Measurements from ENCODE around the gene CRMP1. TPM values are rescaled to one million over a fixed set of nuclear protein-coding genes. Genes with fewer than 3 reads are reported as not detected.

CRMP1 gene
- total RNA-seq, 4 donors from 2014 or later, result 0.62 to 4.3 (median 1.6) TPM

GRCh38 chr4:5921101-5921980, 28.5 kb upstream of the CRMP1 start:
- Histone ChIP-seq H3K4me3 (no peak overlapping the region), H3K9me3 (no peaks in the 10 kb centered on the region), H3K27me3 (peaks cover 87% of the 10 kb centered on the region), H3K4me1 (no peaks in the 10 kb centered on the region), H3K27ac (no peak overlapping the region), H3K36me3 (no peaks in the 10 kb centered on the region)
- WGBS, 2 donors (ENCODE audit: low coverage in 1 of 2), result 11 to 18% methylated on average over 11 to 14 of the region's 16 CpGs
- TF ChIP-seq CTCF (IDR thresholded peaks at IDR 0.05) (no peak), EP300 (IDR thresholded peaks at IDR 0.05) (no peak), POLR2A (IDR thresholded peaks at IDR 0.05) (no peak), POLR2AphosphoS5 (IDR thresholded peaks at IDR 0.05) (no peak)
- no peak for ATAC-seq

- 73 to 79% methylated on average over 5 to 6 of the region's 7 CpGs for WGBS, 2 donors (ENCODE audit: low coverage in 1 of 2)
- Histone ChIP-seq H3K36me3 (no peaks in the 10 kb centered on the region), H3K4me1 (no peaks in the 10 kb centered on the region), H3K9me3 (no peaks in the 10 kb centered on the region), H3K27ac (no peak overlapping the region), H3K27me3 (peaks cover 82% of the 10 kb centered on the region), H3K4me3 (no peak overlapping the region)
- ATAC-seq, result no peak
- TF ChIP-seq CTCF (IDR thresholded peaks at IDR 0.05) (no peak), EP300 (IDR thresholded peaks at IDR 0.05) (no peak), POLR2A (IDR thresholded peaks at IDR 0.05) (no peak), POLR2AphosphoS5 (IDR thresholded peaks at IDR 0.05) (no peak)
These were observed 26.7 kb upstream of the CRMP1 start for GRCh38 chr4:5919571-5919970.

DNA sequence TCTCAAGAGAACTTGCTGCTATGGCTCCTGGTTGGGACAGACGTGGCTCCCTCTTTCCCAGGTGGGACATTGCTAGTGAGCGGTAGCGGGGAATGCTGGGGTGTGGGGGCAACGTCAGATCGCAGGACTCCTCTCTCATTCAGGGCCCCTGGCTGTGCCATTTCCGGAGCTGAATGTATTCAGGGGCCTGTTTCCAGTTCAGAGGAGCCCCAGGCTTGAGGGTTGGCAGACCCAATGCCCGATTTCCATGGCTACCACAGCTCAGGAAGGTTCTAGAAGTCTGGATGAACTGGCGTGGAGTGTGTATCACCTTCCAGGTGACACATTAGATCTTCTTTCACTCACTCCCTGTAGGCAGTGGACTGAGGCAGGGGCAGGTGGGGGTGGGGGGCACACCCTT, 26.2 kb upstream of the CRMP1 start:
- no peak overlapping the region for H3K27ac ChIP-seq
- no peaks in the 10 kb centered on the region for H3K36me3 ChIP-seq
- no peak overlapping the region for H3K4me3 ChIP-seq
- H3K4me1 ChIP-seq, result no peaks in the 10 kb centered on the region
- TF ChIP-seq POLR2AphosphoS5 (IDR thresholded peaks at IDR 0.05) (no peak), CTCF (IDR thresholded peaks at IDR 0.05) (no peak), POLR2A (IDR thresholded peaks at IDR 0.05) (no peak), EP300 (IDR thresholded peaks at IDR 0.05) (no peak)
- WGBS, 2 donors (ENCODE audit: low coverage in 1 of 2), result no CpG with 5 or more reads among the region's 8 CpGs
- no peaks in the 10 kb centered on the region for H3K9me3 ChIP-seq
- peaks cover 77% of the 10 kb centered on the region for H3K27me3 ChIP-seq
- no peak for ATAC-seq

GRCh38 chr4:5918331-5918985, 25.6 kb upstream of the CRMP1 start:
- Histone ChIP-seq H3K4me1 (no peaks in the 10 kb centered on the region), H3K4me3 (no peak overlapping the region), H3K27ac (no peak overlapping the region), H3K36me3 (no peaks in the 10 kb centered on the region), H3K9me3 (no peaks in the 10 kb centered on the region), H3K27me3 (peaks cover 74% of the 10 kb centered on the region)
- 50% methylated on average over 3 of the region's 8 CpGs; no CpG with 5 or more reads in 1 of the 2 donors for WGBS, 2 donors (ENCODE audit: low coverage in 1 of 2)
- ATAC-seq, result no peak
- TF ChIP-seq POLR2A (IDR thresholded peaks at IDR 0.05), result no peak
- no peak for TF ChIP-seq POLR2AphosphoS5 (IDR thresholded peaks at IDR 0.05)
- TF ChIP-seq CTCF (IDR thresholded peaks at IDR 0.05), result no peak
- no peak for TF ChIP-seq EP300 (IDR thresholded peaks at IDR 0.05)

Data from gastroesophageal sphincter (tissue), 4 donors.